ENCODE results near the gene DDX25. TPM values are rescaled to one million over a fixed set of nuclear protein-coding genes. Genes with fewer than 3 reads are reported as not detected.
"Not testable (repeated sequence)": the region's sequence is repeated elsewhere in the genome, so short reads cannot be mapped to it uniquely, and the experiment has no call there.

Gene DDX25
- total RNA-seq, 2 donors from 2014 or later = 0.32 to 0.38 TPM

DNA sequence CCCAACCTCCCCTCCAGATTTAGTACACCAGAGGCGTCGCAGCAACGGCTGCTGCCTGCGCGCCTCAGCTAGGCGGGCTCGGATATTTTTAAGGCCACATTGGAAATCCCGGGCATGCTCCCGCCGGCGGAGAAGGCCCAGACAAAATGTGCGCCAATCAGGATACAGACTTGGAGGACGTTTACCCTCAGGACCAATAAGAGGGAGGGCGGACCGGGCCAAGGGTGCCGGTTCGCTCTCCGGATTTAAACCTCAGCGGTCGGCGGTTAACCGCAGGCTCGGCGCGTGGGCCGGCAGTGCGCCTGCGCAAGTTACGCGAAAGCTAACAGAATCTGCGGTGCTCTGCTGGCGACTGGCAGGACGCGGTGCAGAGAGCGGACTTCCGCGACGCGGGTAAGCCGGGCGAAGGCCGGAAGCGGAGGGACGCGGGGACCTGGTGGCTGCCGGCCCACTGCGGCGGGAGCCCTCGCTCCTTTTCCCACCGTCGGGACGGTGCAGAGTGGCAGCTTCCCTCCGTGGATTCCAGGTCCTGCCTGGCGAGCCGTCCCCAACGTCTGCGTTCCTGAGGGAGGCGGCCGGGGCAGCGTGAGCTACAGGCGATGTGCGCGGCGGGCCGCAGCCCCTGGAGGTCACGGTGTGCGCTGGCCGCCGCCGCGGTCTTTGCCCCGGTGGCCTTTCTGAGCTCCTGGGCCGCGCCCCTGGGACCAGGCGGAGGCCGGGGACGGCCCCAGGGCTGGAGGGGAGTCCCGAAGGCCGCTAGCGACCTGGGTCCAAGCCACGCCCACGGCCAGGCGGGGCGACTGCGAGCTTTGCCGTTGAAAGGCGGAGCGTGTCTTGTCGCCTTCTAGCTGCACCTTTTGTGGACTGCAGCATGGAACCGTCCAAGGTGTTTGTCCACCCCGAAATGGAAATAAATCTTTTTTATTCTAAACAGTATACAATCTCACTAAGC, 16.7 kb upstream of the DDX25 start, which contains the start of gene HYLS1:
Gene HYLS1 (plus strand): TSS at position 296 of the 952 bp plus-strand sequence. CDS start 11,701 bp downstream, outside the sequence.
- Mint-ChIP-seq H3K27ac (peak within 1 kb of the TSS; percentile 99), H3K36me3 (ENCODE audit: insufficient read depth in 2 of 2) (peaks cover 0 to 4% of the 10 kb centered on the region in 2 donors), H3K4me1 (ENCODE audit: low read depth) (peaks cover 50% of the 10 kb centered on the region), H3K4me3 (peak within 1 kb of the TSS; percentile 88 to 94), H3K27me3 (ENCODE audit: low read depth) (no peaks in the 10 kb centered on the region), H3K9me3 (no peaks in the 10 kb centered on the region)
- peak; percentile 96 to 99 for DNase-seq
- ATAC-seq (replicated peaks in 1 of 2) = peak; percentile 90 to 93

DNA sequence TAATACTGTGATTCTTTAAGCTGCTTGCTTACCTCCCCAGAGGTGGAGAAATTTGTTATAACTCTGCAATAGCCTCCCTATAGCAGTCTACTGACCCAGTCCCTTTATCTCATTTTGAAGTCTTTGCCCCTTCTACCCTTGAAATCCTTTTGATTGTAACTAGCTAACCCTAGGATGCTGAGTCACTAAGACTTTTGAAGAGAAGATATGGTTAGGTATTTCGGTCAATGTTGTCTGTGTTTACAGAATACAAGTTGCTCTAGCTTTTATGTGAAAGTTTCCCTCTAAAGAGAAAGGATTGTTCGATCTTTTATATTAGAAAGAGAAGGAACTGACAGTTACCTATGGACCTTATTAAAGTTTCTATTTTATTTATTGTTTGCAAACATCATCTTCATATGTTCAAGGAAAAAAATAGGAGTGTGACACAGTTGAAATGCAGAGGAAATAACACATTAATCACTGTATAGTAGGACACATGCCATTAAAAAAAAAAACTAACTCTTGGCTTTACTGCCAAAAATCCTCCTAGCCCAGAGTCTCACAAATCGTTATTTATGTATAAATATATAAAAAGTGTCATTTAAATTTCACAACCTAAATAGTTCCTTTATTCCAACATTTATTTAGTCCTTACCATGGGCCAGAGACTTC, 13.7 kb upstream of the DDX25 start:
- Mint-ChIP-seq H3K27me3 (ENCODE audit: low read depth) (no peaks in the 10 kb centered on the region), H3K36me3 (ENCODE audit: insufficient read depth in 2 of 2) (peaks cover 5 to 8% of the 10 kb centered on the region in 2 donors), H3K4me1 (ENCODE audit: low read depth) (peaks cover 52% of the 10 kb centered on the region), H3K4me3 (peak overlapping the region in 1 of 2 donors; percentile 35), H3K27ac (no peak overlapping the region), H3K9me3 (no peaks in the 10 kb centered on the region)
- no peak for DNase-seq
- ATAC-seq (replicated peaks in 1 of 2) = no peak

DNA sequence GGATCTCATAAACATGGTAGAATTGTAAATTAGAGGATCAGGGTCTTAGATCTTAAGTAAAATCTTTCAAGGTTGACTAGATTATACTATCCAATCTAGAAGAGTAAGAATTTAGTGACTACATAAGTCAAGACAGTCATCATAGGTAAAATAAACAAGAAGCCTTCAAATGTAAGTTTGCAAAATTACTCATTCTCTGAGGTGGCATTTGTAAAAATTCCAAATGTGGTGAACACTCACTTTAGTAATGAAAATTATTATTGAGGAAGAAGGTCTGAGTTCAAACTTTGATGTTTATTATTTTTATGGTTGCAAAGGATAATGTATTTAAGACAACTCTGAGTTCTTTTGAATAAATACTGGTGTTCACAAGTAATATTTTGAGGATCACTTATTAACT, 12.2 kb upstream of the DDX25 start:
- no peak for ATAC-seq (replicated peaks in 1 of 2)
- peaks cover 5 to 6% of the 10 kb centered on the region in 2 donors for H3K36me3 Mint-ChIP-seq (ENCODE audit: insufficient read depth in 2 of 2)
- H3K27me3 Mint-ChIP-seq (ENCODE audit: low read depth) = no peaks in the 10 kb centered on the region
- H3K4me1 Mint-ChIP-seq (ENCODE audit: low read depth) = peaks cover 46% of the 10 kb centered on the region
- no peak overlapping the region for H3K4me3 Mint-ChIP-seq
- no peak for DNase-seq
- H3K9me3 Mint-ChIP-seq = no peaks in the 10 kb centered on the region
- H3K27ac Mint-ChIP-seq = no peak overlapping the region

DNA sequence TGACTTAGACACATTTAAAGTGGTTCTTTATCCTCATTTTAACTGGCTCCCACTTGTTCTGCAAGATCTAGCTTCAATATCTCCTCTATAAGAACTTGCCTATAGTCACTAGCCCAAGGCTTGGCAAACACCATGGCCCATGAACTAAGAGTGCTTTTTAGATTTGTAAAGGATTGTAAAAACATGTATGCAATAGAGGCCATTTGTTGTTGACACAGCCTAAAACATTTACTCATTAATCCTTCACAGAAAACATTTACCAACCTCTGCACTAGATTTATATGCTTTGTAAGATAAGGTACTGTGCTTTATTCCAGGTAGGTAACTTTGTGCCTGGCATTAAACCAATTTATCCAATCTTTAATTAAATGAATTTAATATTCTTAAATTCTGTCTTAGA, 11.3 kb upstream of the DDX25 start:
- no peaks in the 10 kb centered on the region for H3K27me3 Mint-ChIP-seq (ENCODE audit: low read depth)
- ATAC-seq (replicated peaks in 1 of 2) (no peak), DNase-seq (no peak)
- H3K4me3 Mint-ChIP-seq = no peak overlapping the region
- no peaks in the 10 kb centered on the region for H3K9me3 Mint-ChIP-seq
- no peak overlapping the region for H3K27ac Mint-ChIP-seq
- H3K36me3 Mint-ChIP-seq (ENCODE audit: insufficient read depth in 2 of 2) = peaks cover 6% of the 10 kb centered on the region in 2 donors
- H3K4me1 Mint-ChIP-seq (ENCODE audit: low read depth) = peaks cover 46% of the 10 kb centered on the region

DNA sequence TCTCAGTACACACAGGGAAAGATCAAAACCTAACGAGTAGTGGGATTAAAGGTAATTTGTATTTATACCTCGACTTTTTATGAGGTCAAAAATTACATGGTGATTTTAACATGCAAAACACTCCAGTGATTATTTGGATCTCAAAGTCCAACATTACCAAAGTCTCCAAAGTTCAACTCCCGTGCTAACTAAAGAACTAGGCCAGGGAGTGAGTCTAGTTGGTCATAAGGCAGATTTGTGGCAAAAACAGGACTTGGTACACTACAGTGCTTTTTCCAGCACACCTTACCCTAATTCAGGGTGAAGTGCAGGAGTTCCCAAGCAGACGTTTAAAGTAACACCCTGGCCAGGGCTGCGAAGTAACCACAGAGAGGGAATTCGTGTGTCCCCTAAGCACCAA, 2.4 kb upstream of the DDX25 start:
- Mint-ChIP-seq H3K27me3 (ENCODE audit: low read depth) (peaks cover 20% of the 10 kb centered on the region), H3K4me3 (peak overlapping the region; percentile 93 to 98), H3K36me3 (ENCODE audit: insufficient read depth in 2 of 2) (peaks cover 5 to 15% of the 10 kb centered on the region in 2 donors), H3K9me3 (no peaks in the 10 kb centered on the region), H3K27ac (peak overlapping the region; percentile 86), H3K4me1 (ENCODE audit: low read depth) (peaks cover 40% of the 10 kb centered on the region)
- DNase-seq = no peak
- ATAC-seq (replicated peaks in 1 of 2) = no peak

DNA sequence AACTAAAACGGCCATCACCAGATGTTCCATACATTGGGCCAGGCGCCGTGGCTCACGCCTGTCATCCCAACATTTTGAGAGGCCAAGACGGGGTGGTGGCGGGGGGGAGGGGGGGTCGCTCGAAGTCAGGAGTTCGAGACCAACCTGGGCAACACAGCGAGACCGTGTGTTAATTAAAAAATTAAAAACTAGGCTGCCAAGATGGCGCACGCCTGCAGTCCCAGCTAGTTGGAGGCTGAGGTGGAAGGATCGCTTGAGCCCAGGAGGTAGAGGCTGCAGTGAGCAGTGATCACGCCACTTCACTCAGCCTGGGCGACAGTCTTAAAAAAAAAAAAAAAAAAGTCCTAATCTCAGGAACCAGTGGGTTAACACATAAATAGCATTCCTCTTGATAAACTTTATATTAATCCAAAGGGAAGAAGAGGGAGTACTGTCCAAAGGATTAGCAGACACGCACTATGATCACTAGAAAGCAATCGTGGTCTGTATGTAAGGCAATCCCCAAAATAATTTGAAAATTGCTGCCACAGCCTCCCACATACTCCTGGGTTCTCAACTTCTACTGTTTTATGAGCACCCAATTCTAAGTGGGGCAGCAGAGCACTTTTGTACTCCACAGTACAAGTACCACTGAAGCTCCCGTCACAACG, 1.9 kb upstream of the DDX25 start:
- peaks cover 34% of the 10 kb centered on the region for H3K4me1 Mint-ChIP-seq (ENCODE audit: low read depth)
- H3K9me3 Mint-ChIP-seq = no peaks in the 10 kb centered on the region

DNA sequence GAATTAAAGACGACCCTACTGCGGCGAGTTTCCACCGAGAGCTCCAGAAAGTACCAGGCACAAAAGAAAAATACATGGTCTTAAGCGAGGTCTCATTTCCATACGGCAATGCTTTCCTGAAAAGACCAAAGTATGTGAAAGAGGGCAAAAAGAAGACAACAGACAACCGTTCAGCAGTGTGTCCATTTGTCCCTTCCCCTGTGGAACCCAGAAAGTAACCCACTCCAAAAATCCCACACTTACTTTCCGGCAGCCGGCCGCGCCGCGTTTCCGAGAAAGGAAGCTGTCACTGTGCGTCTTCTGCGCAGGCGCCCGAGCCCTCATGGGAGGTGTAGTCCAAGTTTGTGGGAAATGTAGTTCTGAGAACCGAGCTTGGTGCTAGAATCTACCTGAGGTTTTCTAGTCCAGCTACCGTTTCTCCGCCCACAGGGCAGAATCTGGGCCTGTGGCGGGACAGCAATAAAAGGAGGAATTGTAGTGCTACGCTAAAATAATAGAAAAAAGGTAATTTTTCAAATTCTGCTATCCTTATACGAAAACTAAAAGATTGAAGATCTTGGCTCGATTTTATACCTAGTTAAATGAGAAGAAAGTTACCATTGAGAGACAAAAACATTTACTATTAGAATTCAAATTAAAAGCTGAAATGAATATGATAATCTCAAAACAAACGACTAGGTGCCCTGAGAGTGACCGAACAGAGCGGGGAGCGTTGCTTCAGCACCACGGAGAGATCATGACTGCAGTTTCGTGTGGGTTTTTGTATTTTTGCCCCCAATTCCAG, 1.2 kb upstream of the DDX25 start, which contains the start of gene PUS3:
Gene PUS3 (minus strand): TSS at position 280 of the 784 bp plus-strand sequence. CDS start 6,922 bp downstream, outside the sequence.
- Mint-ChIP-seq H3K27me3 (ENCODE audit: low read depth) (peaks cover 20% of the 10 kb centered on the region), H3K27ac (peak within 1 kb of the TSS; percentile 98), H3K9me3 (no peaks in the 10 kb centered on the region), H3K4me1 (ENCODE audit: low read depth) (peaks cover 33% of the 10 kb centered on the region), H3K4me3 (peak within 1 kb of the TSS; percentile 93 to 98), H3K36me3 (ENCODE audit: insufficient read depth in 2 of 2) (peaks cover 5 to 13% of the 10 kb centered on the region in 2 donors)
- peak; percentile 89 for ATAC-seq (replicated peaks in 1 of 2)
- peak; percentile 89 to 91 for DNase-seq

More for the DNA sequence above, 1.9 kb upstream of the DDX25 start:
- DNase-seq = no peak
- Mint-ChIP-seq H3K36me3 (ENCODE audit: insufficient read depth in 2 of 2) (peaks cover 5 to 13% of the 10 kb centered on the region in 2 donors), H3K27ac (peak overlapping the region; percentile 98), H3K4me3 (peak overlapping the region; percentile 93 to 98), H3K27me3 (ENCODE audit: low read depth) (peaks cover 20% of the 10 kb centered on the region)
- no peak for ATAC-seq (replicated peaks in 1 of 2)

DNA sequence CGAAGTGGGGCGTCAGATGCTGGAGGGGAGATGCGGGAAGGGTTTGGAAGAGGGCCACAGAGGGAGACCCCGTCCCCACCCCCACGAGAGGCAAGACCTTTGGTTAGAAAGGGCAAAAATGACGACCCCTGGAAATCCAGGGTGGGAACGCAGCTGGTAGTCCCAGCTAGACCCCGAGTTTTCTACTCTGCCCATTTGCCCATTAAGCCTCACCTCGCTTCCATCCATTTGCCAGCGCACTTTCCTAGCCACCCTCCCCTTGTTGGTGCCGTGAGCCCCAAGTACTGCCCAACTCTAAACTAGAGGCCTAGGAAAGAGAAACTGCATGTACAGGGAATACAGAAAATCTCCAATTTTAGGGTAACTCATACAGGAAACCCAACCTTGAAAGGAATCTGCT, 370 bp downstream of the DDX25 start:
- H3K36me3 Mint-ChIP-seq (ENCODE audit: insufficient read depth in 2 of 2) = peaks cover 5 to 8% of the 10 kb centered on the region in 2 donors
- H3K27ac Mint-ChIP-seq = no peak overlapping the region

DNA sequence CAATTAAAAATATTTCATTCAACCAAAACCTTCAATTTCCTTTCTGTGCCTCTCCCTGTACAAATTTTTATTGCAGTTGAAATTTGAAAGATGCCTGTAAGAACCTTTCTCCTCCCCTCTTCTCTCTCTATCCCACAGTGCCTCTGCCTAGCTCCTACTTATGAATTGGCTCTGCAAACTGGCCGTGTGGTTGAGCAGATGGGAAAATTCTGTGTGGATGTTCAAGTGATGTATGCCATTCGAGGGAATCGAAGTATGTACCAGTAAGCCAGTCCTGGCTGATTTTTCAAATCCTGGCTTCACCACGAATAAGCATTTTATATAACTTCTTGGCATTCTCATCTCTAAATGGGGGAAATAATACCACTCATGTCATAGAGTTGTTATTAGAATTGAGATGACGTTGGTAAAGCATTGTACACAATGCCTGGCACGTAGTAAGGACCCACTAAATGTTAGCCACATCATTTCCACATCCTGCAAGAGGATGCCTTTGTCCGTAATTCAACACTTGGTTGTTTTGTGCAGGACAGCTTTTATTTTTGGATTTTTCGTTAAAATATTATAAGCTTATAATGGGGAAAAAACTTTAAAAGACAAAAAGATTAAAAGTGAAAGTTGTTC, 6.0 kb downstream of the DDX25 start:
- no peak for DNase-seq
- Mint-ChIP-seq H3K4me1 (ENCODE audit: low read depth) (no peaks in the 10 kb centered on the region), H3K36me3 (ENCODE audit: insufficient read depth in 2 of 2) (no peaks in the 10 kb centered on the region), H3K27me3 (ENCODE audit: low read depth) (peaks cover 40% of the 10 kb centered on the region), H3K4me3 (no peak overlapping the region), H3K9me3 (no peaks in the 10 kb centered on the region), H3K27ac (no peak overlapping the region)
- ATAC-seq (replicated peaks in 1 of 2) = no peak

More for the DNA sequence above, 370 bp downstream of the DDX25 start:
- Mint-ChIP-seq H3K27me3 (ENCODE audit: low read depth) (peaks cover 20% of the 10 kb centered on the region), H3K4me3 (peak overlapping the region; percentile 74 to 93), H3K4me1 (ENCODE audit: low read depth) (peaks cover 26% of the 10 kb centered on the region), H3K9me3 (no peaks in the 10 kb centered on the region)
- ATAC-seq (replicated peaks in 1 of 2) (no peak), DNase-seq (no peak)

DNA sequence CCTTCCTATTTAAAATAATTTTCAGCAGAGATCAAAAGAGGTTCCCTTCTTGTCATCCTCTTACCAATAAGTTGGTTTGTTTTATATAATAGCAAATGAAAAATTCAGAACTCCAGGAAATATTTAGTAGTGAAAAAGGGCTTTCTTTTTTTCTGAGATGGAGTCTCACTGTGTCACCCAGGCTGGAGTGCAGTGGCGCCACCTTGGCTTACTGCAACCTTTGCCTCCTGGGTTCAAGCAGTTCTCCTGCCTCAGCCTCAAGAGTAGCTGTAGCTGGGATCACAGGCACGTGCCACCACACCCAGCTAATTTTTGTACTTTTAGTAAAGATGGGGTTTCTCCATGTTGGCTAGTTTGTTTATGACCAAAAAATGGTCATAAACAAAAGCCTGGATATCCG, 10.3 kb downstream of the DDX25 start:
- H3K4me3 Mint-ChIP-seq; ATAC-seq (replicated peaks in 1 of 2): not testable (repeated sequence)
- H3K27me3 Mint-ChIP-seq (ENCODE audit: low read depth) = peaks cover 48% of the 10 kb centered on the region

DNA sequence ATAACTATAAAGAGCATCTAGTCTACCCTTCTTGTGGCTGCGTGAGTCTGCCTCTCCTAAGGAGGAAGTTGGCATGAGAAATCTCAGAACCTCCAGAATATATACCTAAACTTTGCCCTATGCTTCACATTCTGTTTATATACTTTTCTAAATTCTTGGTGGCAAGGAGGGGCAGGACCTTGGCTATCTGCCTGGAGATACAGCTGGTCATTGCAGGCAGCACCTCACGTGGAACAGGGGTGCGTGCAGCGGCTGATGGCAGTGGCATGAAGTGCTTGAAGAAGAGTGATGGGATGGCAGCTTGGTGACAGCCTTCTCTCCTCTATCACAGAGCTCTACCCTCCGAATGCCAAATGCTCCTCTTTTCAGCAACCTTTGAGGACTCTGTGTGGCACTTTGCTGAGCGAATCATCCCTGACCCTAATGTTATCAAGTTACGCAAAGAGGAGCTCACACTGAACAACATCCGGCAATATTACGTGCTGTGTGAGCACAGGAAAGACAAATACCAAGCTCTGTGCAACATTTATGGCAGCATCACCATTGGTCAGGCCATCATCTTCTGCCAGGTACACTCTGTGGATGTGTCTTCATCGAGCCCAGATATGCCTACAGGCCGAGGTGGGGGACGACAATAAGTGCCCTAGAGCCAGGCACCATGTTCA, 12.5 kb downstream of the DDX25 start:
- DNase-seq (no peak), ATAC-seq (replicated peaks in 1 of 2) (no peak)
- Mint-ChIP-seq H3K27ac (no peak overlapping the region), H3K36me3 (ENCODE audit: insufficient read depth in 2 of 2) (no peaks in the 10 kb centered on the region), H3K27me3 (ENCODE audit: low read depth) (peaks cover 42% of the 10 kb centered on the region), H3K4me3 (no peak overlapping the region), H3K4me1 (ENCODE audit: low read depth) (no peaks in the 10 kb centered on the region), H3K9me3 (no peaks in the 10 kb centered on the region)

More for the DNA sequence above, 10.3 kb downstream of the DDX25 start:
- DNase-seq; H3K36me3 Mint-ChIP-seq (ENCODE audit: insufficient read depth in 2 of 2); H3K27ac Mint-ChIP-seq; H3K4me1 Mint-ChIP-seq (ENCODE audit: low read depth); H3K9me3 Mint-ChIP-seq: not testable (repeated sequence)

Data from activated T-cell treated with anti-CD3 and anti-CD28 coated beads, Interleukin-2, amount 50 U/mL, for 72 hours (primary cell).